HL-60 (cell line): ENCODE data around the gene THG1L.

ENCODE experiments used
- CTCF ChIP-seq: IDR thresholded peaks from one replicate; pipeline ENCODE4 v1.5.1; 2011; ENCODE audit warnings: low read length, control low read depth, inconsistent platforms; ENCODE audit not compliant: insufficient read depth
- POLR2AphosphoS5 ChIP-seq: IDR thresholded peaks from 2 replicates; pipeline ENCODE4 v1.6.1; 2012; ENCODE audit warnings: low read depth
- REST ChIP-seq: IDR thresholded peaks from 2 replicates; pipeline ENCODE4 v1.6.1; 2012; ENCODE audit warnings: low read depth; ENCODE audit not compliant: insufficient replicate concordance

GRCh38 chr5:157785801-157786200 lies 54.6 kb downstream of the THG1L start:
- TF ChIP-seq CTCF (no peak), POLR2AphosphoS5 (no peak), REST (no peak)
